HUES6 (cell line): ENCODE measurements around the gene SDK1.

ENCODE experiments used
- H3K27ac ChIP-seq: 2 replicates; pipeline ENCODE4 v1.7.0; 2013; ENCODE audit warnings: low read depth, mild to moderate bottlenecking, low read length, inconsistent platforms
- H3K27me3 ChIP-seq: 2 replicates; pipeline ENCODE4 v1.6.1; 2013; ENCODE audit warnings: low read length; ENCODE audit not compliant: control insufficient read depth, insufficient read depth
- H3K36me3 ChIP-seq: 2 replicates; pipeline ENCODE4 v1.6.1; 2013; ENCODE audit warnings: low read length; ENCODE audit not compliant: control insufficient read depth, insufficient read depth
- H3K4me1 ChIP-seq: 2 replicates; pipeline ENCODE4 v1.6.1; 2013; ENCODE audit warnings: low read length; ENCODE audit not compliant: control insufficient read depth, insufficient read depth
- H3K4me3 ChIP-seq: 2 replicates; pipeline ENCODE4 v1.5.1; 2013; ENCODE audit warnings: low read depth, low read length
- H3K9ac ChIP-seq: one replicate; pipeline ENCODE4 v1.6.1; 2013; ENCODE audit warnings: mild to moderate bottlenecking, low read length
- H3K9me3 ChIP-seq: 2 replicates; pipeline ENCODE4 v1.6.1; 2013; ENCODE audit warnings: low read depth, low read length; ENCODE audit not compliant: control insufficient read depth, insufficient read depth

Gene SDK1

DNA sequence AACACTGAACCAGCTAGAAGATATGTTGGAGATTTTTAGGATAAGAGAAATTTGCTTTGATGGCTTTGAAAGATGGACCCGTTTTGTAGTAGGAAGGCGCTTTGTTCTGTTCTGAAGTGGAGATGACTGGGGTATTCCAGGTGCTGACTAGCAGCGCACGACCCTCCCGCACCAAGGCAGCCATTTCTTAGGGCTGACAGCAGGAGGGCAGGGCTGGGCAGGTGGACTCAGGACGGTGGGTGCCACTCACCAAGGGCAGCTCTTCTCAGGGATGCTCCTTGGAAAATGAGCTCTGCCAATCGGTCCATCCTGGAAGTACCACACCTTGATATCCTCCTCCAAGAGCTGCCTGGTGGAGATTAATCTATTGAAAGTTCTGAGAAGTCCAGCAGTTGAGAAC lies 917.4 kb downstream of the SDK1 start:
- Histone ChIP-seq H3K9ac (no peak overlapping the region), H3K27ac (no peak overlapping the region), H3K4me1 (no peaks in the 10 kb centered on the region), H3K4me3 (no peak overlapping the region), H3K27me3 (no peaks in the 10 kb centered on the region), H3K9me3 (no peaks in the 10 kb centered on the region), H3K36me3 (no peaks in the 10 kb centered on the region)

DNA sequence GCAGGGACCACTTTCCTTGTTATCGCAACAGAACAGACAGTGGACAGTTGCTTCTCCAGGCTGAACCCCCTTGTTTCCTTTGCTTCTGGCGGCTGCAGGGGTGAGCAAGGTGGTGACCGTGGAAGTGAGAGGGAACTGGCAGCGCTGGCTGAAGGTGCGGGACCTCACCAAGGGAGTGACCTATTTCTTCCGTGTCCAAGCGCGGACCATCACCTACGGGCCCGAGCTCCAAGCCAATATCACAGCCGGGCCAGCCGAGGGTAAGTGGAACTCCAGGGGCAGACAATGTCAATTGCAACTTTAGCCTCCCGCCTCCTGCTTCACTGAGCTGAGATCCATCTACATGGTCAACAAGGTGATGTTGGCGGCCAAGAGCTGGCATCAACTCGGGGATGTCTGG lies 919.0 kb downstream of the SDK1 start:
- H3K27ac ChIP-seq: no peak overlapping the region
- H3K9ac ChIP-seq: no peak overlapping the region
- H3K27me3 ChIP-seq: no peaks in the 10 kb centered on the region
- no peak overlapping the region for H3K4me3 ChIP-seq
- no peaks in the 10 kb centered on the region for H3K36me3 ChIP-seq
- H3K9me3 ChIP-seq: no peaks in the 10 kb centered on the region
- no peaks in the 10 kb centered on the region for H3K4me1 ChIP-seq

- H3K4me1 ChIP-seq: no peaks in the 10 kb centered on the region
These were observed 920.0 kb downstream of the SDK1 start for GRCh38 chr7:4221043-4221442.

DNA sequence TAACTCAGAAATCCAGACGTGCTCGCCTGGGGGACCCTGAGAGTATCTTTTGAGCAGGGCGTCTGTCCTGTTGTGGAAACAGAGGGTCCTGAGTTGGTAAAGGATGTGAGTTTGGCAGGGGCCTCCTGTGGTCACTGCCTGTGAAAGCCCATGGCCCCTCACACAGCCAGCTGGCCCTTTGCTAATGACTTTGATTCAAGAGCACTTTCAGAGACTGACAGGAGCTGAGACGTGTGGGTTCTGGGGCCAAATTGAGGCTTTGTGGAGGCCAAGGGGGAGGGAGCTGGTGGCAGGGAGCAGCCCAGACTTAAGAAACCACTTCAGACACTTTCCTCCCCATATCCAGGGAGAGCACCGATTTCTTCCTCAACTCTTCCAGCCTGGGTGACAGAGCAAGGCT lies 921.6 kb downstream of the SDK1 start:
- Histone ChIP-seq H3K4me3 (no peak overlapping the region), H3K9me3 (no peaks in the 10 kb centered on the region), H3K9ac (no peak overlapping the region), H3K27ac (no peak overlapping the region), H3K27me3 (no peaks in the 10 kb centered on the region), H3K4me1 (no peaks in the 10 kb centered on the region), H3K36me3 (no peaks in the 10 kb centered on the region)

More at GRCh38 chr7:4221043-4221442, 920.0 kb downstream of the SDK1 start:
- Histone ChIP-seq H3K9me3 (no peaks in the 10 kb centered on the region), H3K27ac (no peak overlapping the region), H3K27me3 (no peaks in the 10 kb centered on the region), H3K36me3 (no peaks in the 10 kb centered on the region), H3K9ac (no peak overlapping the region), H3K4me3 (no peak overlapping the region)

GRCh38 chr7:4225361-4225771 lies 924.3 kb downstream of the SDK1 start:
- Histone ChIP-seq H3K27ac (no peak overlapping the region), H3K27me3 (no peaks in the 10 kb centered on the region)

GRCh38 chr7:4225881-4226523 lies 925.0 kb downstream of the SDK1 start:
- Histone ChIP-seq H3K9ac (no peak overlapping the region), H3K9me3 (no peaks in the 10 kb centered on the region), H3K27ac (no peak overlapping the region), H3K36me3 (no peaks in the 10 kb centered on the region), H3K4me1 (no peaks in the 10 kb centered on the region), H3K4me3 (no peak overlapping the region), H3K27me3 (no peaks in the 10 kb centered on the region)

More at GRCh38 chr7:4225361-4225771, 924.3 kb downstream of the SDK1 start:
- Histone ChIP-seq H3K9ac (no peak overlapping the region), H3K36me3 (no peaks in the 10 kb centered on the region), H3K4me1 (no peaks in the 10 kb centered on the region), H3K9me3 (no peaks in the 10 kb centered on the region), H3K4me3 (no peak overlapping the region)

DNA sequence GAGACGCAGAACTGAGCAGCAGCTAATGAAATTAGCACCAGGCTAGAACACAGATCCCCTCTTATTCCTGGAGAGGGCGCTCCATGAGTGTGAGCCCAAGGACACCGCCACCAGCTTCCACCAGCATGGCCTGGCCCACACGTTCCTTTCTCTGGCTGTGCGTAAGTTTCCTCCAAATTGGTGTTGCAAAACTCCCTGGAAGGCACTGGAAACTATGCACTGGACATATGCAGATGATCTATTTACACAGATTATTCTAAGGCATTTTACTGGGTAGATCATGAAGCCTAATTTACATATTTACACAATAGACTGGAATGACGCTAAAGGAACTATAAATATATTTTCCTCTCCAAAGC lies 925.5 kb downstream of the SDK1 start:
- Histone ChIP-seq H3K4me1 (no peaks in the 10 kb centered on the region), H3K4me3 (no peak overlapping the region), H3K27ac (no peak overlapping the region), H3K27me3 (no peaks in the 10 kb centered on the region), H3K36me3 (no peaks in the 10 kb centered on the region), H3K9ac (no peak overlapping the region), H3K9me3 (no peaks in the 10 kb centered on the region)

GRCh38 chr7:4227105-4228010 lies 926.3 kb downstream of the SDK1 start:
- Histone ChIP-seq H3K9me3 (no peaks in the 10 kb centered on the region), H3K27me3 (no peaks in the 10 kb centered on the region), H3K9ac (no peak overlapping the region), H3K4me1 (no peaks in the 10 kb centered on the region), H3K27ac (no peak overlapping the region), H3K4me3 (no peak overlapping the region), H3K36me3 (no peaks in the 10 kb centered on the region)

DNA sequence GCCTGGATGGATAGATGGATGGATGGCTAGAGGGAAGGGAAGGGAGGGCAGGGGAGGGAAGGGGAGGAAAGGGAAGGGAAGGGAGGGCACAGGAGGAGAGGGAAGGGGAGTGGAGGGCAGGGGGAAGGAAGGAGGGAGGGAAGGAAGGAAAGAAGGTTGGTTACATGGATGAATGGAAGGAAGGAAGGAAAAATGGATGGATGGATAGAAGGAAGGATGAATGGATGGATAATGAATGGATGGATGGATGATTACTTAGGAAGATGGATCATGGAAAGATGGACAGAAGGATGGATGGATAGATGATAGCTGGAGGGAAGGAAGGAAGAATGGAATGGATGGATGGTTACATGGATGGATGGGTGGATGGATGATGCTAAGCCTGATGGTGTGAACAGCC lies 929.3 kb downstream of the SDK1 start:
- Histone ChIP-seq H3K9me3 (no peaks in the 10 kb centered on the region), H3K27ac (no peak overlapping the region)

GRCh38 chr7:4233146-4233545 lies 932.1 kb downstream of the SDK1 start:
- no peaks in the 10 kb centered on the region for H3K9me3 ChIP-seq
- H3K9ac ChIP-seq: no peak overlapping the region
- no peaks in the 10 kb centered on the region for H3K36me3 ChIP-seq
- no peaks in the 10 kb centered on the region for H3K27me3 ChIP-seq
- H3K4me1 ChIP-seq: no peaks in the 10 kb centered on the region
- H3K4me3 ChIP-seq: no peak overlapping the region
- no peak overlapping the region for H3K27ac ChIP-seq

More for the DNA sequence above, 929.3 kb downstream of the SDK1 start:
- H3K27me3 ChIP-seq: no peaks in the 10 kb centered on the region
- no peak overlapping the region for H3K9ac ChIP-seq
- H3K4me3 ChIP-seq: no peak overlapping the region
- H3K36me3 ChIP-seq: no peaks in the 10 kb centered on the region
- no peaks in the 10 kb centered on the region for H3K4me1 ChIP-seq
